ENCODE data around the gene NUDT4. TPM values are rescaled to one million over a fixed set of nuclear protein-coding genes. Genes with fewer than 3 reads are reported as not detected.

NUDT4 gene
- total and polyA plus RNA-seq, 10 of the 15 experiments (the other 5 are each of a cell fraction or from before 2014, with no cell fraction given) = 26.6 to 91.6 (median 63.1) TPM

DNA sequence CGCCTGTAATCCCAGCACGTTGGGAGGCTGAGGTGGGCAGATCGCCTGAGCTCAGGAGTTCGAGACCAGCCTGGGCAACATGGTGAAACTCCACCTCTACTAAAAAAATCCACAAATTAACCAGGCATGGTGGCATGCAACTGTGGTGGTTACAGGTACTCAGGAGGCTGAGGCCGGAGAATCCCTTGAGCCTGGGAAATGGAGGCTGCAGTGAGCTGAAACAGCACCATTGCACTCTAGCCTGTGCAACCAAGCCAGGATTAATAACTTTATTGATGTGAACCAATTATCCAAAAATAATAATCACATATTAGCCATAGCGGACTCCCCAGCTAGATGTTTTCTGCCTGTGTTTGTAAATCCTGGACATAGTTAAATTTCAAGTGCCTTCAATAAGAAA is 1.8 kb upstream of the NUDT4 start (continued):
- TF ChIP-seq BCLAF1 (IDR thresholded peaks at IDR 0.05) (no peak), DPF2 (IDR thresholded peaks at IDR 0.05) (no peak), STAT1 (conservative IDR thresholded peaks at IDR 0.05) (no peak), ZSCAN29 (IDR thresholded peaks at IDR 0.05) (no peak), NFIC (IDR thresholded peaks at IDR 0.05; ENCODE audit: low read depth, low read length) (no peak)

GRCh38 chr12:93376436-93377251 is 1.1 kb upstream of the NUDT4 start:
- ChIA-PET RAD21 (ENCODE audit: unreplicated experiment) (interaction anchor here (0.5 to 5.4 kb wide), 21 partner anchors 9 to 389 kb away, joined by 3 to 44 read pairs (median 5); no protein-coding TSS in a partner anchor), SMC1A (ENCODE audit: uncharacterized antibody, unreplicated experiment) (interaction anchor here (0.7 to 2.7 kb wide), 27 partner anchors 9 to 725 kb away, joined by 3 to 18 read pairs (median 5); no protein-coding TSS in a partner anchor), CTCF (interaction anchor here (0.6 to 4.6 kb wide), 19 partner anchors 8 to 729 kb away, joined by 3 to 22 read pairs (median 4); partner anchors contain the start of gene EEA1), POLR2A (interaction anchor here (0.5 to 2.7 kb wide), 17 partner anchors 10 to 866 kb away, joined by 3 to 28 read pairs (median 4); no protein-coding TSS in a partner anchor)
- Histone ChIP-seq H4K20me1 (ENCODE audit: control insufficient read depth, insufficient read depth) (peaks cover 4% of the 10 kb centered on the region; the same call in 1 of the 2 replicates), H3K4me1 (ENCODE audit: control insufficient read depth, insufficient read depth, low read length) (peaks cover 14% of the 10 kb centered on the region), H2AFZ (ENCODE audit: control insufficient read depth, low read depth, low read length) (peak overlapping the region; percentile 43), H3K9ac (ENCODE audit: control insufficient read depth, insufficient read depth, low read length) (peak overlapping the region; percentile 78), H3K4me3 (peak overlapping the region; percentile 69), H3K36me3 (ENCODE audit: control insufficient read depth in 2 of 2, insufficient read depth in 2 of 2, low read length in 1 of 2) (0 out of 4 replicates have a peak, but pooled peaks cover 0 to 3% of the 10 kb centered on the region in 2 experiments), H3K9me3 (replicated peaks; ENCODE audit: control insufficient read depth, insufficient read depth, low read length) (no peaks in the 10 kb centered on the region), H3K79me2 (ENCODE audit: control insufficient read depth, insufficient read depth, low read length) (peaks cover 54% of the 10 kb centered on the region), H3K27ac (ENCODE audit: control insufficient read depth, insufficient read depth) (peak overlapping the region; percentile 53), H3K4me2 (ENCODE audit: control insufficient read depth, insufficient read depth) (peak overlapping the region; percentile 100), H3K27me3 (replicated peaks in 1 of 2; ENCODE audit: control insufficient read depth in 2 of 2, insufficient read depth in 2 of 2, low read length in 1 of 2) (no peaks in the 10 kb centered on the region)
- BruUV-seq (replicated peaks) = no TSS peak
- intact Hi-C loops (cut with micrococcal nuclease; ENCODE audit: unreplicated experiment) (loop anchor here (5.0 kb wide), 1 partner anchor 449 kb away; the partner anchor contains the start of gene EEA1), in situ Hi-C loops (cut with MboI) (no loop called here)
- WGBS (ENCODE audit: insufficient coverage, insufficient replicate concordance, low lambda C conversion rate, missing lambda C conversion rate) = 98% methylated on average over 10 of the region's 10 CpGs
- FAIRE-seq = no peak
- DNase-seq (ENCODE audit: low read depth, low spot score) = no peak
- peak; percentile 4 for ATAC-seq
- TF ChIP-seq MLLT1 (IDR thresholded peaks at IDR 0.05) (peak; percentile 93), ZBED1 (IDR thresholded peaks at IDR 0.05; ENCODE audit: borderline replicate concordance) (no peak), MXI1 (IDR thresholded peaks at IDR 0.05; ENCODE audit: low read depth, low read length) (0 out of 2 replicates have a peak, but pooled peaks have one; percentile 19), RCOR1 (conservative IDR thresholded peaks at IDR 0.05; ENCODE audit: low read depth, low read length) (no peak), SRF (IDR thresholded peaks at IDR 0.05; ENCODE audit: low read depth in 2 of 2, low read length in 2 of 2) (no peak), SIN3A (IDR thresholded peaks at IDR 0.05; ENCODE audit: low read depth, low read length) (0 out of 2 replicates have a peak, but pooled peaks have one; percentile 41), RBBP5 (conservative IDR thresholded peaks at IDR 0.05) (no peak), POLR2AphosphoS5 (IDR thresholded peaks at IDR 0.05; ENCODE audit: low read length) (0 out of 2 replicates have a peak, but pooled peaks have one; percentile 32)
- TF ChIP-seq, protein P1, sequence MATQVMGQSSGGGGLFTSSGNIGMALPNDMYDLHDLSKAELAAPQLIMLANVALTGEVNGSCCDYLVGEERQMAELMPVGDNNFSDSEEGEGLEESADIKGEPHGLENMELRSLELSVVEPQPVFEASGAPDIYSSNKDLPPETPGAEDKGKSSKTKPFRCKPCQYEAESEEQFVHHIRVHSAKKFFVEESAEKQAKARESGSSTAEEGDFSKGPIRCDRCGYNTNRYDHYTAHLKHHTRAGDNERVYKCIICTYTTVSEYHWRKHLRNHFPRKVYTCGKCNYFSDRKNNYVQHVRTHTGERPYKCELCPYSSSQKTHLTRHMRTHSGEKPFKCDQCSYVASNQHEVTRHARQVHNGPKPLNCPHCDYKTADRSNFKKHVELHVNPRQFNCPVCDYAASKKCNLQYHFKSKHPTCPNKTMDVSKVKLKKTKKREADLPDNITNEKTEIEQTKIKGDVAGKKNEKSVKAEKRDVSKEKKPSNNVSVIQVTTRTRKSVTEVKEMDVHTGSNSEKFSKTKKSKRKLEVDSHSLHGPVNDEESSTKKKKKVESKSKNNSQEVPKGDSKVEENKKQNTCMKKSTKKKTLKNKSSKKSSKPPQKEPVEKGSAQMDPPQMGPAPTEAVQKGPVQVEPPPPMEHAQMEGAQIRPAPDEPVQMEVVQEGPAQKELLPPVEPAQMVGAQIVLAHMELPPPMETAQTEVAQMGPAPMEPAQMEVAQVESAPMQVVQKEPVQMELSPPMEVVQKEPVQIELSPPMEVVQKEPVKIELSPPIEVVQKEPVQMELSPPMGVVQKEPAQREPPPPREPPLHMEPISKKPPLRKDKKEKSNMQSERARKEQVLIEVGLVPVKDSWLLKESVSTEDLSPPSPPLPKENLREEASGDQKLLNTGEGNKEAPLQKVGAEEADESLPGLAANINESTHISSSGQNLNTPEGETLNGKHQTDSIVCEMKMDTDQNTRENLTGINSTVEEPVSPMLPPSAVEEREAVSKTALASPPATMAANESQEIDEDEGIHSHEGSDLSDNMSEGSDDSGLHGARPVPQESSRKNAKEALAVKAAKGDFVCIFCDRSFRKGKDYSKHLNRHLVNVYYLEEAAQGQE (IDR thresholded peaks at IDR 0.05; ENCODE audit: low read depth, low read length) = no peak

Measured in GM12878 (cell line).